OCI-M1 (cell line): ENCODE results near the gene NARF.
A peak's percentile ranks its signal among the peaks of the same experiment; 100 is the strongest.
"Not testable (repeated sequence)": the region's sequence is repeated elsewhere in the genome, so short reads cannot be mapped to it uniquely, and the experiment has no call there.

Experiments
- DNase-seq: peaks from one replicate; lab custom pipeline; 2025; lab: John Stamatoyannopoulos, UW

NARF gene

GRCh38 chr17:82446124-82446523 lies 12.4 kb upstream of the NARF start:
- no peak for DNase-seq

GRCh38 chr17:82446649-82447048 lies 11.9 kb upstream of the NARF start:
- no peak for DNase-seq

- no peak for DNase-seq
Observed at GRCh38 chr17:82447876-82448275, 10.7 kb upstream of the NARF start.

- peak; percentile 27 for DNase-seq
Observed at GRCh38 chr17:82449131-82449882, 9.2 kb upstream of the NARF start.

GRCh38 chr17:82449883-82450356 lies 8.6 kb upstream of the NARF start:
- peak; percentile 47 for DNase-seq

GRCh38 chr17:82450357-82451106 lies 8.0 kb upstream of the NARF start, which contains the start of gene CYBC1:
CYBC1 (minus strand) TSS chr17:82450752; CDS start chr17:82449254, 1,498 bp downstream.
- peak; percentile 96 for DNase-seq

GRCh38 chr17:82452162-82452561 lies 6.4 kb upstream of the NARF start:
- no peak for DNase-seq

- DNase-seq: not testable (repeated sequence)
Observed at GRCh38 chr17:82453151-82453550, 5.4 kb upstream of the NARF start.

GRCh38 chr17:82453706-82454105 lies 4.8 kb upstream of the NARF start:
- not testable (repeated sequence) for DNase-seq

- peak; percentile 87 for DNase-seq
Observed at GRCh38 chr17:82457073-82457928, 1.2 kb upstream of the NARF start.

GRCh38 chr17:82457929-82458178 lies 687 bp upstream of the NARF start:
- no peak for DNase-seq

- DNase-seq: peak; percentile 47
Observed at GRCh38 chr17:82458885-82459424, 414 bp downstream of the NARF start.

- not testable (repeated sequence) for DNase-seq
Observed at GRCh38 chr17:82459936-82460335, 1.4 kb downstream of the NARF start.

GRCh38 chr17:82461827-82462524 lies 3.4 kb downstream of the NARF start:
- DNase-seq: peak; percentile 85

- DNase-seq: no peak
Observed at GRCh38 chr17:82463391-82463790, 4.8 kb downstream of the NARF start.

GRCh38 chr17:82463925-82464566 lies 5.5 kb downstream of the NARF start:
- no peak for DNase-seq

- no peak for DNase-seq
Observed at GRCh38 chr17:82464567-82464929, 6.0 kb downstream of the NARF start.

GRCh38 chr17:82465023-82465603 lies 6.6 kb downstream of the NARF start:
- DNase-seq: no peak

GRCh38 chr17:82468692-82469091 lies 10.2 kb downstream of the NARF start:
- DNase-seq: no peak

GRCh38 chr17:82470065-82470464 lies 11.5 kb downstream of the NARF start:
- DNase-seq: no peak
